Fibroblast of the conjunctiva (primary cell): ENCODE results near the gene TPTE2.
"Not testable (repeated sequence)": the region's sequence is repeated elsewhere in the genome, so short reads cannot be mapped to it uniquely, and the experiment has no call there.

ENCODE experiments used
- DNase-seq: peaks from one replicate; pipeline ENCODE4 v3.0.0-alpha.2; 2010; ENCODE audit warnings: low read depth

The TPTE2 gene

GRCh38 chr13:19561127-19561582 lies at the start of gene TPTE2:
Gene TPTE2 (minus strand): TSS chr13:19561532. CDS start chr13:19503234, 58,298 bp downstream.
- not testable (repeated sequence) for DNase-seq

- no peak for DNase-seq
These were observed 46.3 kb upstream of the TPTE2 start for GRCh38 chr13:19607523-19608078.

GRCh38 chr13:19606737-19607136 lies 45.4 kb upstream of the TPTE2 start:
- DNase-seq, result no peak

GRCh38 chr13:19606152-19606551 lies 44.8 kb upstream of the TPTE2 start:
- no peak for DNase-seq

- no peak for DNase-seq
These were observed 44.0 kb upstream of the TPTE2 start for GRCh38 chr13:19605161-19605955.

- DNase-seq, result no peak
These were observed 43.0 kb upstream of the TPTE2 start for GRCh38 chr13:19604306-19604705.

- DNase-seq, result no peak
These were observed 40.7 kb upstream of the TPTE2 start for GRCh38 chr13:19601749-19602725.

- DNase-seq, result no peak
These were observed 36.2 kb upstream of the TPTE2 start for GRCh38 chr13:19597523-19597922.

GRCh38 chr13:19596960-19597361 lies 35.6 kb upstream of the TPTE2 start:
- no peak for DNase-seq

- DNase-seq, result no peak
These were observed 34.8 kb upstream of the TPTE2 start for GRCh38 chr13:19596086-19596485.

- no peak for DNase-seq
These were observed 31.4 kb upstream of the TPTE2 start for GRCh38 chr13:19592657-19593180.

- DNase-seq, result no peak
These were observed 30.5 kb upstream of the TPTE2 start for GRCh38 chr13:19591864-19592263.

GRCh38 chr13:19590423-19590822 lies 29.1 kb upstream of the TPTE2 start:
- DNase-seq, result no peak

GRCh38 chr13:19589312-19589711 lies 28.0 kb upstream of the TPTE2 start:
- no peak for DNase-seq

GRCh38 chr13:19587635-19588300 lies 26.4 kb upstream of the TPTE2 start:
- peak; percentile 24 for DNase-seq

GRCh38 chr13:19586904-19587634 lies 25.7 kb upstream of the TPTE2 start:
- DNase-seq, result no peak

GRCh38 chr13:19581675-19582074 lies 20.3 kb upstream of the TPTE2 start:
- no peak for DNase-seq

GRCh38 chr13:19575230-19575629 lies 13.9 kb upstream of the TPTE2 start:
- DNase-seq, result no peak

GRCh38 chr13:19573120-19573716 lies 11.9 kb upstream of the TPTE2 start:
- DNase-seq, result no peak

GRCh38 chr13:19572280-19572679 lies 10.9 kb upstream of the TPTE2 start:
- no peak for DNase-seq
